Activated gamma-delta T cell treated with anti-CD3 and anti-CD28 coated beads, Interleukin-2, amount 50 U/mL, for 16 hours (primary cell): ENCODE measurements around the gene GPR162.
"Not testable (repeated sequence)": the region's sequence is repeated elsewhere in the genome, so short reads cannot be mapped to it uniquely, and the experiment has no call there.

Source experiments
- DNase-seq: peaks from one replicate; pipeline ENCODE4 v3.0.0-alpha.2; 2020; ENCODE audit warnings: low read depth

GPR162 gene

DNA sequence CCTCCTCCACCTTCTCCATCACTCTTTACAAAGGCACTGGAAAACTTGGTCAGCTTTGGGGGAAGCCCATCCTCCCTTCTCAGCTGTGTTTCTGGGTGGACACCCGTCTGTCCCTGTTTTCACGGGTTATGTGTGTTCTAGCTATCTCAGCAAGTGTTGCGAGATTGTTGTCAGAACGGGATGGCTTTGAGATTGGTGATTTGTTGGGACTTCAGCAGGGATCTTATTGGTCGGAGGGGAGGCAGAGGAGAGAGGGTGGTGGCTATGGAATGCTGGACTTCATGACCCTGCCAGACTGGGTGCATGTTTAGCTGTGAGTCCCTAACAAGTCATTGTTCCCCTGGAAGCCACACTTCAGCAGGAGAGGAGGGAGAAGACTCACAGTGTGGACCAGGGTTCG lies 32.4 kb downstream of the GPR162 start:
- DNase-seq = no peak

DNA sequence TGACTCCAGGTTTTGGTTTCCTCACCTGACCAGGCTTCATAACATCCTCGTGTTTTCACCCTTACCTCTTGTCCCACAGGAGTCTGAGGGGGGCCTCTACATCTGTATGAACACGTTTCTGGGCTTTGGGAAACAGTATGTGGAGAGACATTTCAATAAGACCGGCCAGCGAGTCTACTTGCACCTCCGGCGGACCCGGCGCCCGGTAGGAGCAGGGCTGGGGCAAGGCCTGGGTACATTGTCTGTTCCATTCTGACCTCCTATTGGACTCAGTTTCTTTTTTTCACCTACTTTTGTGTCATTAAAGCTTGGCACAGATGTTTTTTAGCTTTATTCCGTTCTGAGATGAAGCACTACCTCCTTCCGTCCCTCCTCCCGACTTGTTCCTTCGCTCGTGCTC lies 33.7 kb downstream of the GPR162 start:
- DNase-seq = no peak

DNA sequence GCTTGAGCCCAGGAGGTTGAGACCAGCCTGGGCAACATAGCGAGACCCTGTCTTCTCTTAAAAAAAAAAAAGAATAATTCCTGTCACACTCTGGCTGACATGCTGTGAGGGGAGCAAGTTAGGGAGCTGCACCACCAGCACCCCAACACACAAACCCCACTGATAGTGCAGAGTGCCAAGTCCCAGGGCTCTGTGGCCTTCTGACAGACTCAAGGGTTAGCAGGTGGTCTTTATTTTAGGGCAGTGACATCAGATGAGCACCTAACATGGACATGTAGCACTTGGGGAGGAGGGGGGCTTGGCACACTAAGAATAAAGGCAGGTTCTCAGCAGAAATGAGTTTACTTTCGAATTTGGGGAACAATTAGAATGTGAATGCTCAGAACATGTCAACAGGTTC lies 37.2 kb downstream of the GPR162 start:
- DNase-seq = no peak

DNA sequence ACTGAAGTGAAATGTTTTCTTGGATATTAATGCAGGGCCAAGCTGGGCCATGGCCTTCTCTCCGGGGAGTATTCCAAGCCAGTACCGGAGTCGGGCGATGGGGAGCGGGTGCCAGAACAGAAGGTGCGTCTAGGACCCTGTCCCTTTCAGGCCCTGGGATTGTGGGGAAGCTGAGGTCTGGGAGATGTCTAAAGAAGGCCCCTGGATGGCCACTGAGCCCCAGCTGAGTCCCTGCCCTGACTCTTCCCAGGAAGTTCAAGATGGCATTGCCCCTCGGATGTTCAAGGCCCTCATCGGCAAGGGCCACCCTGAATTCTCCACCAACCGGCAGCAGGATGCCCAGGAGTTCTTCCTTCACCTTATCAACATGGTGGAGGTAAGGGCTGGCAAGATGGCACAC lies 38.5 kb downstream of the GPR162 start:
- no peak for DNase-seq

DNA sequence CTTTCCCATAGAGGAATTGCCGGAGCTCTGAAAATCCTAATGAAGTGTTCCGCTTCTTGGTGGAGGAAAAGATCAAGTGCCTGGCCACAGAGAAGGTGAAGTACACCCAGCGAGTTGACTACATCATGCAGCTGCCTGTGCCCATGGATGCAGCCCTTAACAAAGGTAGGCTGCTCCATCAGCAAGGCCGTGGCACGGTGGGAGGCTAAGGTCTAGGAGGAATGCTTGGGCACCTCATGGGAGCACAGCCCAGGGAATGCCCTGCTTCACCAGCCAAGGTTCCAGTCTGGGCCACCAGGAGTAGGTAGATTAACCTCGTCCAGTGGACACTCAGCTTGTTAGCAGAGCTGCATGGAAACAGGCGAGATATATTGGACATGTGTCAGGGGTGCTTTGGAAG lies 39.3 kb downstream of the GPR162 start:
- no peak for DNase-seq

DNA sequence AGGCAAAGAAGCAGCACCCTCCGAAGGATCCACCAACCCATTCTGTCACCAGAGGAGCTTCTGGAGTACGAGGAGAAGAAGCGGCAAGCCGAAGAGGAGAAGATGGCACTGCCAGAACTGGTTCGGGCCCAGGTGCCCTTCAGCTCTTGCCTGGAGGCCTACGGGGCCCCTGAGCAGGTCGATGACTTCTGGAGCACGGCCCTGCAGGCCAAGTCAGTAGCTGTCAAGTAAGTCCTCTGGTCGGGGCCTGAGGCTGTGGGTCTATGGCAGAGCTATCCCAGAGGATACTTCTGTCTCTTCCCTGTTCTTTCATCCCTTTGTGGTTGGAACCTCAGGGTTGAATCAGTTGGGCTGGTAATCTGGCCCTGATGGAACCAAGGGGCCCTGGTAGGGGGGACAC lies 39.8 kb downstream of the GPR162 start:
- no peak for DNase-seq

DNA sequence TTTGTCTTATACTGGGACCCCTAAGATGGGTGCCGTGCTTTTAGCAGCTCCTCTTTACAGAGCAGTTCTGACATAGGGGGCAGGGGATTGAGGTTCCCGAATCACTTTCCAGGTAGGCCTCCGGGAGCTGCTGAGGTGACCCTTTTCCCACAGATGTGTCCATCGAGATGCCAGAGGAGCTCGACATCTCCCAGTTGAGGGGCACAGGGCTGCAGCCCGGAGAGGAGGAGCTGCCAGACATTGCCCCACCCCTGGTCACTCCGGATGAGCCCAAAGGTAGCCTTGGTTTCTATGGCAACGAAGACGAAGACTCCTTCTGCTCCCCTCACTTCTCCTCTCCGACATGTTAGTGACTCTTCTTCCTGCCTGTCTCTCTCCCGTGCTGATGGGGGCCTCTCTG lies 41.4 kb downstream of the GPR162 start:
- no peak for DNase-seq

DNA sequence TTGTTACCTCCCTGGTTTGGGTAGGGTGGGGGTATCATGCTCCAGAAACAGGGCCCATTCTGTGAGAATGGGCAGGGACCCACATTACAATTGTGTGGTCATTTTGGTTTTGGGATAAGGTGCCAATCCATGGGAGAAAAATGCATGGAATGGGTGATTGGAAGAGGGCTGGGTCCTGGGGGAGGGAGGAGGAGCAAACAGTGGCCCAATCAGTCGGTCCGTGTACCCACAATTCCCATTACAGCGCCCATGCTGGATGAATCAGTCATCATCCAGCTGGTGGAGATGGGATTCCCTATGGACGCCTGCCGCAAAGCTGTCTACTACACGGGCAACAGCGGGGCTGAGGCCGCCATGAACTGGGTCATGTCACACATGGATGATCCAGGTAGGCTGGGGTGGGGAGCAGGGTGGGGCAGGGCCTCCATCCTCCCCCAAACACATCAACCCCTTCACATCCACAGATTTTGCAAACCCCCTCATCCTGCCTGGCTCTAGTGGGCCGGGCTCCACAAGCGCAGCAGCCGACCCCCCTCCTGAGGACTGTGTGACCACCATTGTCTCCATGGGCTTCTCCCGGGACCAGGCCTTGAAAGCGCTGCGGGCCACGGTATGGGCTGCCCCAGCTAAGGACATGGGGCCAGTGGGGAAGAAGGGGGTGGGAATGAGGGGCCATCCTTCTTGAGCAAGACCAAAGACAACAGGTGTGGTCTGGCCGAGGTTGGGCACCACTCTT lies 42.1 kb downstream of the GPR162 start:
- no peak for DNase-seq

DNA sequence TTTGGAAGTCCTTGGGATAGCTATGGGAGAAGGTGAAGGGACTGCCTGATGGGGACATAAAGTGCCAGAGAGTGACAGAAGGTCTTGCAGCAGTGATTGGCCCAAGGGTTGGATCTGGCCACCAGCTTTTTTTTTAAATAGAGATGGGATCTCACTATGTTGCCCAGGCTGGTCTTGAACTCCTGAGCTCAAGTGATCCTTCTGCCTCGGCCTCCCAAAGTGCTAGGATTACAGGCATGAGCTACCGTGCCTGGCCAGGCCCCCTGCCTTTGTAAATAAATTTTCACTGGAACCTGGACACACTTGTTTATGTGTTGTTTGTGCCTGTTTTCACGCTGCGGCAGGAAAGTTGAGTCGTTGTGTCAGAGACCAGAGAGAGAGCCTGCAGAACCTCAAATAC lies 43.7 kb downstream of the GPR162 start:
- DNase-seq = not testable (repeated sequence)

DNA sequence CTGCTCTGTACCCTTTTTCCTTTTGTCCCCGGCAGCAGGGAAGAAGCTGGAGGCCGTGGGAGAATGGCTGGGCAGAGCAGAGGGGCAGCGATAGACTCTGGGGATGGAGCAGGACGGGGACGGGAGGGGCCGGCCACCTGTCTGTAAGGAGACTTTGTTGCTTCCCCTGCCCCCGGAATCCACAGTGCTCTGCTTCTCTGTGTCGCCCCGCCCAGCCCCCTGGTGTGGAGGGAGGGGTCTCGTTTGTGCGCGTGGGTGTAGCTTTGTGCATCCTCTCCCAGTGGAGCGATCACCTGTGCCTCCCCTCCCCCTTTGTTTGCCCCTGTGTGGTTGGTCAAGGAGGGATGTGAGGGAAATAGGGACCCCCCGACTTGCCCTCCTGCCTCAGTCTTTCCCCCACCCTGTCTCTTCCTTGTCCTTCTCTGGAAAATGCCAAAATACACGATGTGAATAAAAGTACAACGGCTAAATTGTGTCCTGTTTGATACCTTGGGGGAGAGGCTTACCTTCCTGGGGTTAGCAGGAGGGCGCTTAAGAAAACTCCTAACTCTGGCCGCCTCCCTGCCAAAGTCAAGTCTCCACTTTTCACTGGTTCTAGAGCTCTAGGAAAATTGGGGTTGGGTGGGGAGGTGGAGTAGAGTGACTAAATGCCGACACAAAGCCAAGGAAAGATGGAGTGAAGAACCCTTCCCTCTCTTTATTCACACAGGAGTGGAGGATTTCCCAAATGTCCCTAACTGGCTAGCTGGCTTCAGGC lies 44.7 kb downstream of the GPR162 start:
- DNase-seq = no peak

DNA sequence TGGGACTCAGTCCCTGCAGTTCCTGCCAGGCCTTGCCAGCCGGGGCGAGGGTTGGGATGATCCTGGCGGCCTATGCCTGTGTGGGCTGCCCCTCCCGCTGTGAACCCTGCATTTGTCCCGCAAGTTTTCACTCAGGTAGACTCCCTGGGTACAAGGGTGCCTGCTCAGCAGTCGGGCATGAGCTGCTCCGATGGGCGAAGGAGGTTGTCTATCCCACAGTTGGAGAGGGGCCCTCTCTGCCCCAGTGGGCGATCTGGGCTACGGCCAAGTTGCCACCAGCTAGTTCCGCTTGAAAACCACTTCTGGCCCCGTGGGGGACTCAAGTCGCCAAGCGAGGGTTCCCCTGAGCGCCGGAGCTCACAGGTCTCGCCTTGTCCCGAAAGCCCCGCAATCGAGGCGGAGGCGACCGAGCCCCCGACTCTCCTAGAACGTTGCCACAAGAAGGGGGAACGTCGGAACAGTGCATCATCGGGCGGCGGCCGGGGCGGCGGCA lies 45.3 kb downstream of the GPR162 start:
- no peak for DNase-seq

DNA sequence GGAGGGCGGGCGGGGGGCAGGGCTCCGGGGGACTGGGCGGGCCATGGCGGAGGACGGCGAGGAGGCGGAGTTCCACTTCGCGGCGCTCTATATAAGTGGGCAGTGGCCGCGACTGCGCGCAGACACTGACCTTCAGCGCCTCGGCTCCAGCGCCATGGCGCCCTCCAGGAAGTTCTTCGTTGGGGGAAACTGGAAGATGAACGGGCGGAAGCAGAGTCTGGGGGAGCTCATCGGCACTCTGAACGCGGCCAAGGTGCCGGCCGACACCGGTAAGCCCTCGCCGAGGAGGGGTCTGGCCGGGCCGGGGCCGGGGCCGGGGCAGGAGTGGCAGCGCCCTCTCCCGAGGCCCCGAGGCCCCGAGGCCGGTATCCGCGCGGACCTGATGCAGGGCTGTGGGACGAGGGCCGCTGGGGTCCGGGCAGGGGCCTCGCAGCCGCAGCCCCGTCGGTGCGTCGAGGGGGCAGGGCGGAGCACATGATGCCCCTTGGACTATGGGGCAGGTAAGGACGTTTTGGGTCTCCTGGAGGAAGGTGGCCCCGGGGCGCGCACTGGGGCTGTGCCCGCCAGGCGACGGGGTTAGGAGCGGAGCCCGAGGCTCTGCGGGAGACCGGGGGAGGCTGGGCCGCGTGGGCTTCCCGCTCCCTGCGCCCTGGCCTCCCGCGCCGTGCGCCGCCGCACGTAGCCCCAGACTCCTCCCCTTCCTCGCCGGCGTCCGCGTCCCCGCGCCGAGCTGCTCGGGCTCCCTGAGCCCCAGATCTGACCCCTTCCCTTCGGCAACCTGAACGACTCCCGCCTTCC lies 46.0 kb downstream of the GPR162 start, which contains the start of gene TPI1:
TPI1 (plus strand) TSS at position 119 of the 798 bp plus-strand sequence; CDS start at position 155, 36 bp downstream.
- DNase-seq = peak; percentile 60

DNA sequence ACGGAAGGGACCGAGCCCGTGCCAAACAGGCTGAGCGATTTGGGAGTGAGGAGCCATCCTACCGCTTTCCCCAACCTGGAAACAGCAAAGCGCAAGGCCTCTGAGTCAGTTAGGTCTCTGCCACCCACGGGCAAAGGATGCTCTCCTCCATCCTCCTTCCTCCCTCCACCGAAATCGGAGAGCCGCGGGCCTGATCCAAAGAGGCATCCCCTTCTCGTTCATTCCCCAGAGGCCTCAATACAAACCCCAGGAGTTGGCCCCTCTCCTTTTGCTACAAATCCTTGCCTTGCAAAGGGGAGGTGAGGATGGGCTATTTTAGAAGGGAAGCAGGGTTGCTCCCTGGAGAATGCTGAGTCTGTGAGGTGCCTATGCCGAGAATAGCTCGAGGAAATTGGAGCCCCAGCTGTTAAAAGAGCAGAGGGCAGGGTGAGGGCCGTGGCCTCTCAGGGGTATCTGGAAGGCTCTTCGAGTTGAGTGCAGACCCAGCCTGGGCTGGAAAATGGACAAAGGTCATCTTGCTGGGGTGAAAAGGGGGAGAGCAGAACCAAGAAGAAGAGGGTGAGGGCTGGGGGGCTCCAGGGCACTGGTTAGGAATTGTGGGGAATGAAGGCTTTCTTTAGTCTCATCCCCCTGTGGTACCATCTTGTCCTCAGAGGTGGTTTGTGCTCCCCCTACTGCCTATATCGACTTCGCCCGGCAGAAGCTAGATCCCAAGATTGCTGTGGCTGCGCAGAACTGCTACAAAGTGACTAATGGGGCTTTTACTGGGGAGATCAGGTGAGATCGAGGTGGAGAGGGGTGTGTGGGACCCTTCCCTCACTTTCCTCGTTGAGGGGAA lies 46.8 kb downstream of the GPR162 start:
- no peak for DNase-seq

DNA sequence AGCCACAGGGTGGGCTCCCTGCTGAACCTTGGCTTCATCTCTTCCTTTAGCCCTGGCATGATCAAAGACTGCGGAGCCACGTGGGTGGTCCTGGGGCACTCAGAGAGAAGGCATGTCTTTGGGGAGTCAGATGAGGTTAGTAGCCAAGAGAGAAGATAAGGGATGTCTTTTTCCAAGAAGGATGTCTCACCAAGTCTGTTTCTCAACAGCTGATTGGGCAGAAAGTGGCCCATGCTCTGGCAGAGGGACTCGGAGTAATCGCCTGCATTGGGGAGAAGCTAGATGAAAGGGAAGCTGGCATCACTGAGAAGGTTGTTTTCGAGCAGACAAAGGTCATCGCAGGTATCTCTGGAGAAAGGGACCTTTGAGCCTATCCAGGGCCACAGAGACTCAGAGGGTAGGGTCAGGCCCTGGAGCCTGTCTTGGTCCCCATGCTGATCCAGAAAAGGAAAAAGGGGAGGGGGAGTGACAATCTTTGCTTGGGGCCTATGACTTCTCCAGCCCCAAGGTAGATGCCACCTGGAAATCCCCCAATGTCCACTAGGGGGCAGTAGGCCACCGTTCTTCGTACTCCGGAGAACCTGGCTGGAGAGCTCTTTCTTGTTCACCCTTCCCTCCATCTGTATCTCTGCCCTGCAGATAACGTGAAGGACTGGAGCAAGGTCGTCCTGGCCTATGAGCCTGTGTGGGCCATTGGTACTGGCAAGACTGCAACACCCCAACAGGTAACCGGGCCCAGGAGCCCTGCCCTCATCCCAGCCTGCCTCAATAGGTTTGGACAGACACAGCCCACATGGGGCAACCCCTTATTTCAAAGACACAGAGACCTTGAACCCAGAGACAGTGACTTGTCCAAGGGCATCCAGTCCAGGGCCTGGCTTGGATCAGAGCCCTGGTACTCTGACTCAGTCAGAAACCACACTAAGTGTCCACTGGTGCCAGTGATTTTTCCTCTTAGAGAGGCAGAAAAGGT lies 47.7 kb downstream of the GPR162 start:
- peak; percentile 80 for DNase-seq

DNA sequence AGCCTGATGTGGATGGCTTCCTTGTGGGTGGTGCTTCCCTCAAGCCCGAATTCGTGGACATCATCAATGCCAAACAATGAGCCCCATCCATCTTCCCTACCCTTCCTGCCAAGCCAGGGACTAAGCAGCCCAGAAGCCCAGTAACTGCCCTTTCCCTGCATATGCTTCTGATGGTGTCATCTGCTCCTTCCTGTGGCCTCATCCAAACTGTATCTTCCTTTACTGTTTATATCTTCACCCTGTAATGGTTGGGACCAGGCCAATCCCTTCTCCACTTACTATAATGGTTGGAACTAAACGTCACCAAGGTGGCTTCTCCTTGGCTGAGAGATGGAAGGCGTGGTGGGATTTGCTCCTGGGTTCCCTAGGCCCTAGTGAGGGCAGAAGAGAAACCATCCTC lies 48.7 kb downstream of the GPR162 start:
- not testable (repeated sequence) for DNase-seq

DNA sequence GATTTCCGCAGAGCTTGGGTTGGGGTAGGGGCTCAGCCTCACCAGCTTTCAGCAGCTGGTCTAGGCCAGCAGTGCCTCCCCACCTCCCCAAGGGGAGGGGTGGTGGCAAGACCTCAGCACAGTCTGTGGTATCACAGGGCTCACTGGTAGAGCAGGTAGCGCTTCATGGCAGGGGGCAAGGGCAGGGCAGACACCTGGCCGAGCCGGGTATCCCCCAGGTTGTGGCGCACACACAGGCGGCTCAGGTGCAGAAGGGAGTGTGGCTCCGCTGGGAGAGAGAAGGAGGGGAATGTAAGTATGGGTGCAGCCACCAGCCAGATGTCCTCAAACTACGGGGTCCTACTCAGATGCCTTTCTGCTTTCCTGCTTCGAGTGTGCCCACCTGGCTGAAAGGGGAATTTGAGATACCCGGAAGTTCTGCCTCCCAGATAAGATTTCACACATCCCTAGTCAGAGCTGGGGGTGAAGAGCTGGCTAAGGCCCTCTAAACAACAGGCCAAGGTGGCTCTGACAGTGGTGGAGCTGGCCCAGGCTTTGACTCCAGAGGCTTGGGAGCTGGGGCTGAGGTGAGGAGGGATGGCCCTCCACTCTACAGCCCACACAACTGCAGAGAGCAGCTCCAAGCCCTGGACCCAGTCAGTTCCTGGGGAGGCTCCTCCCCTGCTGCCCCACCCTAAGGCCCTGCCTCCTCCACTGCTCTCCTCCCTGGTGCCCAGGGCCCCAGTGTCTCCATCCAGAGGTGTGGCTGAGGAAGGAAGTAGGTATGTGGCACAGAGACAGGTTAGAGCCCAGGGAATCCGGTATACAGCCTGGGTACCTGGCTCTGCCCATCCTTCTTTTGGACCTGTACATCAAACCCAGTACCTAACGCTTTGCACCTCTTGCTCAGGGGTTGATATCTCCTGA lies 49.7 kb downstream of the GPR162 start:
- DNase-seq = no peak

DNA sequence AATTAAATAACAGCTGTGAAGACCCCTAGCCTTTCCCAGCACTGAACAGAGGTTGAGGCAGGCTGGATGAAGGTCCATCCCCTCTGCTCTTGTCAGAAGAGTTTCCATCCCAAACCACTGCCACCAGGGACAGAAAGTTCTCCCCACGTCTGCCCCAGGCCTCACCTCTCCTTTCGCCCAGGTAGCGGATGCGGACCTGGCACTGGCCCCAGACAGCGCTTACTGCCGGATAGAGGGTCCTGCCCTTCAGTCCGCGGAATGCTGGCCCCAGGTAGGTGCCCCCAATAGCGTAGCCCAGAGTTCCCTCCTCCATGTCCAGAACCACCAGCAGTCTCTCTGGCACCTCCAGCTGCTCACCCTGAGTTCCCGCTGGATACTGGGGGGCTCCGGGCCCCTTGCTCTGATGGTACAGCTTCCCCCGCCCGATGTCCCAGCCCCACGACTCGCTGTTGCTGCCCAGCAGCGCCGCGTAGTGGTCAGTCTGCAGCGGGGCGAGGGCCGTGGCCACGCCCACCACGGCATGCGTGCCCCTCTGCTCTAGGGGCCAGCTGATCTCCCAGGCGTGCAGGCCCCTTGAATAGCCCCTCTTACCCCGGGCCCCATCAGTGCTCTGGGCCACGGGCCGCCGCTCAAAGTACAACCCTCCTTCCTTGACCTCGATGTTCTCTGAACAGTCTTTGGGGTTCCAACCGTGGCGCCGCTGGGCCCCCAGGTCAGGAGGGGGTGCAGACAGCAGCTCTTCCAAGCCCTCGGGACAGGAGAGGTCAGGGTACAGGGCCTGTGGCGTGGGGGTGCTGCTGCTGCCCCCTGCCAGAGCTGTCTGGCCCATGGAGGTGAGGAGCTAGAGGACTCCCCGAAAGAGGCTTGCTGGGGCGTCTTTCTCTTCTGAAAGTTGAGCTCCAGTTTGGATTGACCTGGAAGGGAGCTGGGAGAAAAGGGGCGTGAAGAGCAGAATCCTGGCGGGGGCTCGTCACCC lies 50.7 kb downstream of the GPR162 start:
- DNase-seq = peak; percentile 71
